ENCODE results near the gene MYO5B.

GRCh38 chr18:50024466-50024865, 170.5 kb downstream of the MYO5B start:
- TF ChIP-seq POLR2A (IDR thresholded peaks at IDR 0.05; ENCODE audit: low read length) (no peak), GATA1 (IDR thresholded peaks at IDR 0.05; ENCODE audit: low read depth, low read length) (no peak)

Measured in erythroblast (primary cell).